HEK293 (cell line): ENCODE measurements around the gene PLEKHH3.
A peak's percentile ranks its signal among the peaks of the same experiment; 100 is the strongest.

Experiments used
- CTCF ChIP-seq: fragments of 450-650 bp; formaldehyde crosslinking; IDR thresholded peaks from 2 replicates; pipeline ENCODE4 v1.5.1; 2016; ENCODE audit warnings: missing biosample characterization, missing genetic modification characterization
- PRDM10 ChIP-seq: fragments of 450-650 bp; formaldehyde crosslinking; IDR thresholded peaks from 2 replicates; pipeline ENCODE4 v1.5.1; 2016; ENCODE audit warnings: missing biosample characterization, missing genetic modification characterization
- ZNF133 ChIP-seq: fragments of 450-650 bp; formaldehyde crosslinking; IDR thresholded peaks from 2 replicates; pipeline ENCODE4 v1.5.1; 2016; ENCODE audit warnings: missing biosample characterization, missing genetic modification characterization
- ZNF175 ChIP-seq: fragments of 450-650 bp; formaldehyde crosslinking; IDR thresholded peaks from 2 replicates; pipeline ENCODE4 v1.5.1; 2016; ENCODE audit warnings: missing biosample characterization, missing genetic modification characterization
- ZNF23 ChIP-seq: fragments of 450-650 bp; formaldehyde crosslinking; IDR thresholded peaks from 2 replicates; pipeline ENCODE4 v1.5.1; 2016; ENCODE audit warnings: missing biosample characterization, missing genetic modification characterization, borderline replicate concordance
- ZNF274 ChIP-seq, 2 experiments: fragments of 200-500 bp in 1 of 2; fragments of 450-650 bp in 1 of 2; sonication (Bioruptor generic) in 1 of 2; formaldehyde crosslinking in 1 of 2; IDR thresholded peaks; 2 replicates each; pipeline versions ENCODE4 v1.5.1 to v1.6.1; 2014 to 2016; ENCODE audit warnings: borderline replicate concordance in 1 of 2, inconsistent platforms in 1 of 2, low read length in 1 of 2, missing biosample characterization in 1 of 2, missing genetic modification characterization in 1 of 2
- ZNF280D ChIP-seq: fragments of 450-650 bp; formaldehyde crosslinking; IDR thresholded peaks from 2 replicates; pipeline ENCODE4 v1.5.1; 2016; ENCODE audit warnings: missing biosample characterization, missing genetic modification characterization
- ZNF391 ChIP-seq: fragments of 450-650 bp; formaldehyde crosslinking; IDR thresholded peaks from 2 replicates; pipeline ENCODE4 v1.5.1; 2016; ENCODE audit warnings: low read depth, missing biosample characterization, missing genetic modification characterization, borderline replicate concordance
- ZNF416 ChIP-seq: fragments of 450-650 bp; formaldehyde crosslinking; IDR thresholded peaks from 2 replicates; pipeline ENCODE4 v1.5.1; 2016; ENCODE audit warnings: missing biosample characterization, missing genetic modification characterization

- TF ChIP-seq ZNF274 (IDR thresholded peaks at IDR 0.05; ENCODE audit: low read length) (no peak), ZNF274 (tag by site-specific recombination; IDR thresholded peaks at IDR 0.05; ENCODE audit: borderline replicate concordance) (no peak), CTCF (tag by site-specific recombination) (no peak), ZNF175 (tag by site-specific recombination) (no peak), PRDM10 (tag by site-specific recombination) (0 out of 2 replicates have a peak, but pooled peaks have one; percentile 38), ZNF416 (tag by site-specific recombination) (no peak), ZNF133 (tag by site-specific recombination) (no peak), ZNF280D (tag by site-specific recombination) (peak; percentile 11; the same call in 1 of the 2 replicates), ZNF391 (no peak), ZNF23 (no peak)
Observed at GRCh38 chr17:42623732-42624596, 52.8 kb downstream of the PLEKHH3 start.
